Esophagus muscularis mucosa (tissue), 4 donors: Measurements from ENCODE around the gene PML. TPM values are rescaled to one million over a fixed set of nuclear protein-coding genes. Genes with fewer than 3 reads are reported as not detected.

Experiments
- DNase-seq: peaks from one replicate; pipeline ENCODE4 v3.0.0-alpha.2; 2017; ENCODE audit errors: extremely low spot score
- H3K27ac ChIP-seq, 4 donors: fragments of 200-600 bp; sonication (generic); replicated peaks in 1 of 4; 1 replicate in 3 of 4; 2 replicates in 1 of 4; pipeline ENCODE4 v1.5.1; 2016 to 2019; ENCODE audit warnings: mild to moderate bottlenecking in 1 of 4
- H3K27me3 ChIP-seq, 4 donors: fragments of 200-600 bp; sonication (generic); one replicate each; pipeline versions ENCODE4 v1.5.1 to v1.6.0; 2016 to 2019
- H3K36me3 ChIP-seq, 4 donors: fragments of 200-600 bp; sonication (generic); one replicate each; pipeline ENCODE4 v1.5.1; 2016 to 2019
- H3K4me1 ChIP-seq, 4 donors: fragments of 200-600 bp; sonication (generic); one replicate each; pipeline ENCODE4 v1.5.1; 2016 to 2019
- H3K4me3 ChIP-seq, 4 donors: fragments of 200-600 bp; sonication (generic); 1 replicate in 2 of 4; 2 replicates in 2 of 4; pipeline ENCODE4 v1.5.1; 2016 to 2019; ENCODE audit warnings: mild to moderate bottlenecking in 4 of 4, moderate library complexity in 1 of 4
- H3K9me3 ChIP-seq, 4 donors: fragments of 200-600 bp; sonication (generic); 1 replicate in 3 of 4; 2 replicates in 1 of 4; pipeline ENCODE4 v1.5.1; 2016 to 2019
- CTCF ChIP-seq, 3 experiments: fragments of 200-600 bp in 2 of 3; fragments of 450-650 bp in 1 of 3; sonication (generic) in 2 of 3; IDR thresholded peaks; one replicate each; pipeline ENCODE4 v1.5.1; 2017 to 2019; ENCODE audit warnings: antibody characterized with exemption in 3 of 3, mild to moderate bottlenecking in 2 of 3, moderate library complexity in 1 of 3
- EP300 ChIP-seq: sonication (generic); formaldehyde crosslinking; IDR thresholded peaks from one replicate; pipeline ENCODE4 v1.6.1; 2017; ENCODE audit warnings: antibody characterized with exemption
- POLR2A ChIP-seq: fragments of 450-650 bp; IDR thresholded peaks from one replicate; pipeline ENCODE4 v1.6.1; 2017; ENCODE audit warnings: antibody characterized with exemption, moderate library complexity, mild to moderate bottlenecking, low read depth
- POLR2AphosphoS5 ChIP-seq, 2 donors: sonication (generic); formaldehyde crosslinking; IDR thresholded peaks; one replicate each; pipeline ENCODE4 v1.6.1; 2017; ENCODE audit warnings: antibody characterized with exemption in 2 of 2
- WGBS: methylation state at CpG from one replicate; pipeline ENCODE4 v1.1.5; 2018; 5-methylcytosine and 5-hydroxymethylcytosine counted together
- intact Hi-C: fragments of 100-400 bp; cut with DNase I; formaldehyde crosslinking; loops from one replicate; pipeline ENCODE4 v1.15.1; 2023
- total RNA-seq, 4 donors: library from RNA; depleted of rRNA; stranded (reverse); fragments of >200 nt; gene quantifications; one replicate each; pipeline versions ENCODE4 v1.1.0 to v1.2.1, GENCODE V29; 2016

The PML gene
- total RNA-seq, 4 donors from 2014 or later: 48.0 to 61.6 (median 57.2) TPM

GRCh38 chr15:73979636-73980035, 14.9 kb upstream of the PML start:
- no peak overlapping the region for H3K4me3 ChIP-seq
- H3K9me3 ChIP-seq: no peaks in the 10 kb centered on the region
- intact Hi-C loops: loop anchor here (5.0 to 10.0 kb wide), 3 partner anchors 58 to 335 kb away; no protein-coding TSS in a partner anchor
- H3K36me3 ChIP-seq: peaks cover 0 to 7% (median under 1%) of the 10 kb centered on the region in 4 donors
- DNase-seq: no peak
- WGBS: 95% methylated on average over 1 of the region's 1 CpG
- TF ChIP-seq POLR2A: no peak
- no peak for TF ChIP-seq CTCF (IDR thresholded peaks at IDR 0.05)
- TF ChIP-seq EP300: no peak
- TF ChIP-seq POLR2AphosphoS5 (IDR thresholded peaks at IDR 0.05): no peak
- H3K27me3 ChIP-seq: peaks cover 0 to 11% (median 0%) of the 10 kb centered on the region in 4 donors
- peaks cover 35 to 40% (median 37%) of the 10 kb centered on the region in 4 donors for H3K4me1 ChIP-seq
- no peak overlapping the region for H3K27ac ChIP-seq

DNA sequence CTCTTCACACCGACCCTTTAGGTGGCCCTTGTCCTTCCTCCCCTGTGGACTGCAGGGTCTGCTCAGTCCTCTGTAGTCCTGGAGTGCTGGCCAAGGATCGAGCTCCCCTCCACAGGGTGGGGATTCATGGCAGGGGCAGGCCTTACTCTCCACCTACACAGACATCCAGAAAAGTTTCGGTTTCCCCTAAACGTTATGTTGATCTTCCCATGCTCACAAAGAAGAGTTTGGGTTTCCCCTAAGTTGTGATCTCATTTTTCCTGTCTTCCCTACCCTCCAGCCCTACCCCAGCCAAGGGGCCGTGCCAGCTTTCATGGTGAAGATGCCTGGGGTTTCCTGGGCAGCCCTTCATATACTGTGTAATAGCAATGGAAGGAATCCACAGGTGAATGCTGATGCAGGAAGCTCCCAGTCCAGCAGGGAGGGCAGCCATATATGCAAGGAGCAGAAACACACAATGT, 12.7 kb upstream of the PML start:
- WGBS: 21% methylated on average over 5 of the region's 5 CpGs
- no peaks in the 10 kb centered on the region for H3K9me3 ChIP-seq
- intact Hi-C loops: loop anchor here (5.0 kb wide), 1 partner anchor 66 kb away; no protein-coding TSS in a partner anchor
- DNase-seq: no peak
- H3K27ac ChIP-seq: peak overlapping the region; percentile 79 to 92 (median 85)
- TF ChIP-seq POLR2A (no peak), EP300 (no peak), CTCF (IDR thresholded peaks at IDR 0.05) (no peak), POLR2AphosphoS5 (IDR thresholded peaks at IDR 0.05) (no peak)
- H3K4me1 ChIP-seq: peaks cover 56 to 61% (median 58%) of the 10 kb centered on the region in 4 donors
- H3K4me3 ChIP-seq: no peak overlapping the region
- no peaks in the 10 kb centered on the region for H3K27me3 ChIP-seq
- peaks cover 0 to 21% (median 9%) of the 10 kb centered on the region in 4 donors for H3K36me3 ChIP-seq

GRCh38 chr15:73982222-73982962, 12.1 kb upstream of the PML start:
- Histone ChIP-seq H3K4me3 (peak overlapping the region in 2 of 4 donors; percentile 9 to 22), H3K9me3 (no peaks in the 10 kb centered on the region), H3K4me1 (peaks cover 62 to 67% (median 64%) of the 10 kb centered on the region in 4 donors), H3K27ac (peak overlapping the region; percentile 79 to 92 (median 85)), H3K27me3 (no peaks in the 10 kb centered on the region), H3K36me3 (peaks cover 0 to 27% (median 10%) of the 10 kb centered on the region in 4 donors)
- WGBS: 13% methylated on average over 7 of the region's 8 CpGs
- peak; percentile 96 for DNase-seq
- intact Hi-C loops: loop anchor here (5.0 kb wide), 1 partner anchor 65 kb away; no protein-coding TSS in a partner anchor
- TF ChIP-seq CTCF (IDR thresholded peaks at IDR 0.05) (no peak), EP300 (peak; percentile 84), POLR2A (no peak), POLR2AphosphoS5 (IDR thresholded peaks at IDR 0.05) (peak; percentile 58 to 62)

GRCh38 chr15:73983211-73983727, 11.2 kb upstream of the PML start:
- no peak for TF ChIP-seq EP300
- TF ChIP-seq POLR2AphosphoS5 (IDR thresholded peaks at IDR 0.05): peak in 1 of 2 donors; percentile 35
- Histone ChIP-seq H3K4me1 (peaks cover 71 to 75% (median 73%) of the 10 kb centered on the region in 4 donors), H3K36me3 (peaks cover 0 to 35% (median 17%) of the 10 kb centered on the region in 4 donors), H3K27ac (peak overlapping the region; percentile 79 to 92 (median 85)), H3K4me3 (no peak overlapping the region), H3K27me3 (no peaks in the 10 kb centered on the region), H3K9me3 (no peaks in the 10 kb centered on the region)
- 29% methylated on average over 3 of the region's 10 CpGs for WGBS
- DNase-seq: no peak
- intact Hi-C loops: loop anchor here (5.0 kb wide), 1 partner anchor 64 kb away; no protein-coding TSS in a partner anchor

DNA sequence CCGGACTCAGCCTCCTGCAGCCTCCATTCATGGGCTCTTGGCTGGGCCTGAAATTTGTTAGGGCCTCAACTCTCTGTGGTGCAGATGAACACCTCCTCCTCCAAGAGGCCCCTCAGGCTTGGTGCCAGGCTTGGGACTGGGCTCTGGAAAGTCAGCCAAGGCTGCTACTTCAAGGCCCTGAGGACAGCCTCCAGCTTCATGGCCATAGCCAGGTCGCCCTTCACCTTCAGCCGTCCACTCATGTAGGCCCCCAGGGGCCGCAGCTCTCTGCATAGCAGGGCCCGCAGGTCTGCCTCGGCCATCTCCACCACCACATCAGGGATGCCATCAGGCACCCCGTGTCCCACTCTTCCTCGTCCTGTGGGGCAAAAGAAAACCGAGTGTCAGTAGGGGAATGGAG, 10.7 kb upstream of the PML start:
- Histone ChIP-seq H3K4me3 (no peak overlapping the region), H3K36me3 (peaks cover 0 to 40% (median 22%) of the 10 kb centered on the region in 4 donors), H3K27me3 (no peaks in the 10 kb centered on the region), H3K9me3 (no peaks in the 10 kb centered on the region), H3K27ac (peak overlapping the region; percentile 79 to 92 (median 85)), H3K4me1 (peaks cover 76 to 80% (median 78%) of the 10 kb centered on the region in 4 donors)
- TF ChIP-seq POLR2AphosphoS5 (IDR thresholded peaks at IDR 0.05) (no peak), POLR2A (no peak), CTCF (IDR thresholded peaks at IDR 0.05) (no peak), EP300 (no peak)
- intact Hi-C loops: loop anchor here (5.0 kb wide), 1 partner anchor 64 kb away; no protein-coding TSS in a partner anchor
- DNase-seq: no peak
- WGBS: 90% methylated on average over 8 of the region's 9 CpGs
